Small intestine (tissue), 7 donors: ENCODE results near the gene BTRC. TPM values are rescaled to one million over a fixed set of nuclear protein-coding genes. Genes with fewer than 3 reads are reported as not detected.

Source experiments
- DNase-seq, 2 donors: peaks; one replicate each; pipeline versions ENCODE4 v3.0.0 to v3.0.0-alpha.2; 2013
- FAIRE-seq: peaks from 2 replicates; lab custom pipeline; 2012; peaks lifted over from hg19 to GRCh38; lab: Jason Lieb, UNC
- H3K27ac ChIP-seq, 3 donors: one replicate each; pipeline ENCODE4 v1.5.1; 2013; ENCODE audit warnings: low read length in 2 of 3, mild to moderate bottlenecking in 2 of 3, control low read depth in 1 of 3, inconsistent platforms in 1 of 3, low read depth in 1 of 3, moderate library complexity in 1 of 3
- H3K27me3 ChIP-seq, 3 donors: one replicate each; pipeline ENCODE4 v1.6.1; 2013; ENCODE audit warnings: low read length in 3 of 3, inconsistent platforms in 1 of 3; ENCODE audit not compliant: control insufficient read depth in 3 of 3, insufficient read depth in 3 of 3
- H3K36me3 ChIP-seq, 3 donors: one replicate each; pipeline ENCODE4 v1.6.1; 2013; ENCODE audit warnings: low read length in 3 of 3, inconsistent platforms in 1 of 3, low read depth in 1 of 3, mild to moderate bottlenecking in 1 of 3, moderate library complexity in 1 of 3; ENCODE audit not compliant: control insufficient read depth in 3 of 3, insufficient read depth in 2 of 3
- H3K4me1 ChIP-seq, 3 donors: one replicate each; pipeline ENCODE4 v1.6.1; 2013; ENCODE audit warnings: low read length in 2 of 3, inconsistent platforms in 1 of 3, low read depth in 1 of 3, mild to moderate bottlenecking in 1 of 3, moderate library complexity in 1 of 3; ENCODE audit not compliant: control insufficient read depth in 3 of 3, insufficient read depth in 2 of 3
- H3K4me3 ChIP-seq, 3 donors: one replicate each; pipeline ENCODE4 v1.5.1; 2013; ENCODE audit warnings: low read length in 3 of 3, control low read depth in 1 of 3, inconsistent platforms in 1 of 3, low read depth in 1 of 3, mild to moderate bottlenecking in 1 of 3, moderate library complexity in 1 of 3
- H3K9me3 ChIP-seq, 2 donors: one replicate each; pipeline ENCODE4 v1.6.1; 2013; ENCODE audit warnings: low read depth in 1 of 2, low read length in 1 of 2; ENCODE audit not compliant: control insufficient read depth in 2 of 2, insufficient read depth in 1 of 2
- WGBS, 3 donors: extraction: QIAGEN DNeasy Blood & Tissue Kit; methylation state at CpG; one replicate each; pipeline ENCODE4 v1.1.7; 2013; 5-methylcytosine and 5-hydroxymethylcytosine counted together
- polyA plus RNA-seq, 4 donors: library from polyadenylated mRNA; stranded (reverse) in 3 of 4; unstranded in 1 of 4; fragments of 200-250 nt in 3 of 4; fragments of 120-200 nt in 1 of 4; gene quantifications; one replicate each; pipeline versions ENCODE4 v1.2.1 to v1.2.3, GENCODE V29; 2013
- donor health status: healthy with polysubstance abuse.
- donor health status: control.
- donor health status: control.
- donor health status: Bipolar disorder and iron deficiency.
- donor health status: healthy.

The BTRC gene
- polyA plus RNA-seq, 4 donors = 3.0 to 12.5 (median 4.9) TPM

- Histone ChIP-seq H3K36me3 (no peaks in the 10 kb centered on the region), H3K9me3 (no peaks in the 10 kb centered on the region), H3K4me3 (no peak overlapping the region), H3K27ac (no peak overlapping the region), H3K4me1 (peaks cover 0 to 2% (median 0%) of the 10 kb centered on the region in 3 donors), H3K27me3 (peaks cover 0 to 5% (median 0%) of the 10 kb centered on the region in 3 donors)
- 94 to 100% (median 100%) methylated on average over 1 of the region's 1 CpG for WGBS, 3 donors
- FAIRE-seq = no peak
- DNase-seq = no peak
These were observed 136.1 kb downstream of the BTRC start for GRCh38 chr10:101490026-101490425.

- peak; percentile 51 for FAIRE-seq
These were observed 138.2 kb downstream of the BTRC start for GRCh38 chr10:101492205-101492604.

GRCh38 chr10:101492814-101493213 lies 138.8 kb downstream of the BTRC start:
- Histone ChIP-seq H3K4me3 (no peak overlapping the region), H3K4me1 (peaks cover 0 to 2% (median 0%) of the 10 kb centered on the region in 3 donors), H3K9me3 (no peaks in the 10 kb centered on the region), H3K27me3 (no peaks in the 10 kb centered on the region), H3K36me3 (no peaks in the 10 kb centered on the region), H3K27ac (no peak overlapping the region)
- 20 to 75% (median 57%) methylated on average over 1 of the region's 1 CpG for WGBS, 3 donors
- DNase-seq (no peak), FAIRE-seq (no peak)

More at GRCh38 chr10:101492205-101492604, 138.2 kb downstream of the BTRC start:
- H3K4me3 ChIP-seq = no peak overlapping the region
- no peaks in the 10 kb centered on the region for H3K27me3 ChIP-seq
- H3K9me3 ChIP-seq = no peaks in the 10 kb centered on the region
- DNase-seq = no peak
- no peaks in the 10 kb centered on the region for H3K36me3 ChIP-seq
- H3K4me1 ChIP-seq = peaks cover 0 to 2% (median 0%) of the 10 kb centered on the region in 3 donors
- 85 to 93% (median 90%) methylated on average over 3 of the region's 3 CpGs for WGBS, 3 donors
- no peak overlapping the region for H3K27ac ChIP-seq

- peak in 1 of 2 donors; percentile 5 for DNase-seq
- H3K27ac ChIP-seq = no peak overlapping the region
- 18 to 72% (median 38%) methylated on average over 1 of the region's 1 CpG for WGBS, 3 donors
- no peaks in the 10 kb centered on the region for H3K27me3 ChIP-seq
- no peak overlapping the region for H3K4me3 ChIP-seq
- no peaks in the 10 kb centered on the region for H3K9me3 ChIP-seq
- H3K36me3 ChIP-seq = no peaks in the 10 kb centered on the region
- peaks cover 0 to 2% (median 0%) of the 10 kb centered on the region in 3 donors for H3K4me1 ChIP-seq
- no peak for FAIRE-seq
These were observed 139.3 kb downstream of the BTRC start for GRCh38 chr10:101493249-101493648.

- H3K4me3 ChIP-seq = no peak overlapping the region
- FAIRE-seq = no peak
These were observed 139.9 kb downstream of the BTRC start for GRCh38 chr10:101493782-101494281.

GRCh38 chr10:101494650-101495049 lies 140.7 kb downstream of the BTRC start:
- no peaks in the 10 kb centered on the region for H3K9me3 ChIP-seq
- peaks cover 0 to 2% (median 0%) of the 10 kb centered on the region in 3 donors for H3K4me1 ChIP-seq
- 88 to 100% (median 94%) methylated on average over 1 of the region's 1 CpG for WGBS, 3 donors
- H3K4me3 ChIP-seq = no peak overlapping the region
- DNase-seq (no peak), FAIRE-seq (no peak)
- H3K27ac ChIP-seq = no peak overlapping the region
- H3K27me3 ChIP-seq = no peaks in the 10 kb centered on the region
- H3K36me3 ChIP-seq = no peaks in the 10 kb centered on the region

More at GRCh38 chr10:101493782-101494281, 139.9 kb downstream of the BTRC start:
- H3K36me3 ChIP-seq = no peaks in the 10 kb centered on the region
- no peaks in the 10 kb centered on the region for H3K9me3 ChIP-seq
- no peak overlapping the region for H3K27ac ChIP-seq
- H3K4me1 ChIP-seq = peaks cover 0 to 2% (median 0%) of the 10 kb centered on the region in 3 donors
- no peaks in the 10 kb centered on the region for H3K27me3 ChIP-seq
- peak; percentile 42 to 54 for DNase-seq
- 24 to 50% (median 38%) methylated on average over 1 of the region's 1 CpG for WGBS, 3 donors

GRCh38 chr10:101495324-101495925 lies 141.5 kb downstream of the BTRC start:
- Histone ChIP-seq H3K27me3 (no peaks in the 10 kb centered on the region), H3K27ac (no peak overlapping the region), H3K4me3 (no peak overlapping the region), H3K36me3 (no peaks in the 10 kb centered on the region), H3K9me3 (no peaks in the 10 kb centered on the region), H3K4me1 (peaks cover 0 to 2% (median 0%) of the 10 kb centered on the region in 3 donors)
- 56 to 65% (median 57%) methylated on average over 4 of the region's 4 CpGs for WGBS, 3 donors
- no peak for FAIRE-seq
- peak; percentile 7 to 19 for DNase-seq

- no peak for DNase-seq
- no peak for FAIRE-seq
- Histone ChIP-seq H3K9me3 (no peaks in the 10 kb centered on the region), H3K36me3 (no peaks in the 10 kb centered on the region), H3K4me1 (no peaks in the 10 kb centered on the region), H3K4me3 (no peak overlapping the region), H3K27ac (no peak overlapping the region), H3K27me3 (no peaks in the 10 kb centered on the region)
- WGBS, 3 donors = 89 to 100% (median 96%) methylated on average over 1 to 2 of the region's 2 CpGs
These were observed 150.5 kb downstream of the BTRC start for GRCh38 chr10:101504438-101504837.
